ENCODE results near the gene PPP1R2B. TPM values are rescaled to one million over a fixed set of nuclear protein-coding genes. Genes with fewer than 3 reads are reported as not detected.
A peak's percentile ranks its signal among the peaks of the same experiment; 100 is the strongest.

The PPP1R2B gene
- total and polyA plus RNA-seq, 4 experiments from 2014 or later, result 0.12 to 0.30 (median 0.18) TPM

DNA sequence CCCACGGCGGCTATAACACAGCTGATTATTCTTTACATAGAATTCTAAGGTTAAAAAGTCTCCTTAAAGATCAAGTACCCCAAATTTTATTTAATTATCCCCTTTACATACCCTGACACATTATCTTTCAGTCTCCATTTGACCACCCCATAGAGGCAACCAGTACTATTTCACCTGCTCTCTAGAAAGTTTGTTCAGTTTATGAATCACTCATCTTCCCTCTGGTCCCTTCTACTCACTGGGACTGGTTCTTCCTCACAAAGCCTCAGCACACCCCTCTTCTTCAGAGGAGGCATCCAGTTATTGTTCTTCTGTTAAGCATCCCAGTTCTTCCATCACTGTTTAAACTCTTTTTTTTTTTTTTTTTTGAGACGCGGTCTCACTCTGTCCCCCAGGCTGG, 42.8 kb downstream of the PPP1R2B start:
- Mint-ChIP-seq H3K36me3 (no peaks in the 10 kb centered on the region), H3K9me3 (no peaks in the 10 kb centered on the region), H3K27ac (no peak overlapping the region), H3K4me1 (peaks cover 9 to 28% (median 19%) of the 10 kb centered on the region in 4 donors), H3K27me3 (peaks cover 0 to 1% of the 10 kb centered on the region in 2 donors), H3K4me3 (no peak overlapping the region)
- intact Hi-C loops (cut with micrococcal nuclease), result loop anchor here (1.0 kb wide), 2 partner anchors 42 to 239 kb away; no protein-coding TSS in a partner anchor
- ChIA-PET CTCF (ENCODE audit: partially characterized antibody) (interaction anchor here (0.7 to 3.2 kb wide), 6 partner anchors 17 to 250 kb away, joined by 3 to 27 read pairs (median 4); partner anchors contain the start of gene MED7), POLR2A (ENCODE audit: partially characterized antibody) (interaction anchor here (1.4 to 1.5 kb wide), 2 partner anchors 21 to 250 kb away, joined by 3 read pairs; partner anchors contain the start of gene MED7)
- Histone ChIP-seq H3K9me3 (ENCODE audit: control insufficient read depth in 1 of 2, low read length in 2 of 2) (no peaks in the 10 kb centered on the region), H3K27ac (ENCODE audit: low read depth, low read length) (no peak overlapping the region), H3K4me1 (ENCODE audit: insufficient read depth, low read length) (peaks cover 8% of the 10 kb centered on the region), H3K36me3 (ENCODE audit: insufficient read depth, low read length) (no peaks in the 10 kb centered on the region), H3K27me3 (ENCODE audit: insufficient read depth, low read length) (no peaks in the 10 kb centered on the region), H3K4me3 (ENCODE audit: low read length in 2 of 2) (no peak overlapping the region)
- DNase-seq, result no peak

DNA sequence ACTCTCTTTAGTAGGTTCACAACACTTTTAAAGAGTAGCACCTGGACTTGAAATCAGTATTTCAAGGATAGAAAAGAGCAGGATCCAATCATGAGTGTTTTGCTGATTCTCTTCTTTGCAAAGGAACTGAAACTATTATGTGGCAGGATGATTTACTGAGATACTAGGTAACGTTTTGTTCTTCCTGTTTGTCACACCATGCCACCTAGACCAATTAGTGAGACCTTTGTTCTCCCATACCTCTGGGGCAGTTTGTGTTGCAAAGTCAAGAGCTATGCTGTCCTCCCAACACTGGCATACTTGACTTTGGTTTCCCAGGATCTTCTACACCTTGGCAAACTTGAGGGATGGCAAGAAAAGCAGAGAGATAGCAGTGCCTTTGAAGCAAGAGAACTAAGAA, 43.4 kb downstream of the PPP1R2B start:
- CTCF ChIA-PET (ENCODE audit: partially characterized antibody), result interaction anchor here (0.7 to 3.2 kb wide), 3 partner anchors 41 to 100 kb away, joined by 3 to 27 read pairs (median 4); no protein-coding TSS in a partner anchor

DNA sequence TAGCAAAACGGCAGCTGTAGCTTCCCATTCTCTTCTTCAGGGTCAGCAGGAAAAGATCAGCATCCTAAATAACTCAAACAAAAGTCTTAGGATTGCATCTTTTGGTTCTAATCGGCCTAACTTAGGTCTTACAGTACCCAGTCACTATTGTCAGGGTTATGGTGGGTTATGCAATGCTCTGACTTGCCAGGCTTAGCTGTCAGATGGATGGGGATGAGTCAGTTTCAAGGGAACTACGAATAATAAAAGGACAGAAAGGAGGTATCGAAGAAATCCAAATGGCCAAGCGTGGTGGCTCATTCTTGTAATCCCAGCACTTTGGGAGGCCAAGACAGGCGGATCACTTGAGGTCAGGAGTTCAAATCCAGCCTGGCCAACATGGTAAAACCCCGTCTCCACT, 46.5 kb downstream of the PPP1R2B start:
- peaks cover 8% of the 10 kb centered on the region for H3K4me1 ChIP-seq (ENCODE audit: insufficient read depth, low read length)
- no peak overlapping the region for H3K4me3 ChIP-seq (ENCODE audit: low read length in 2 of 2)
- Mint-ChIP-seq H3K36me3 (no peaks in the 10 kb centered on the region), H3K9me3 (no peaks in the 10 kb centered on the region), H3K27me3 (peaks cover 0 to 1% of the 10 kb centered on the region in 2 donors), H3K4me3 (no peak overlapping the region), H3K4me1 (peaks cover 9 to 22% (median 16%) of the 10 kb centered on the region in 4 donors), H3K27ac (no peak overlapping the region)
- intact Hi-C loops (cut with micrococcal nuclease), result no loop called here
- CTCF ChIA-PET (ENCODE audit: partially characterized antibody), result no interaction called here
- POLR2A ChIA-PET (ENCODE audit: partially characterized antibody), result no interaction called here
- H3K9me3 ChIP-seq (ENCODE audit: control insufficient read depth in 1 of 2, low read length in 2 of 2), result no peaks in the 10 kb centered on the region
- no peak overlapping the region for H3K27ac ChIP-seq (ENCODE audit: low read depth, low read length)
- no peaks in the 10 kb centered on the region for H3K36me3 ChIP-seq (ENCODE audit: insufficient read depth, low read length)
- no peaks in the 10 kb centered on the region for H3K27me3 ChIP-seq (ENCODE audit: insufficient read depth, low read length)
- DNase-seq, result no peak

More for the DNA sequence above, 43.4 kb downstream of the PPP1R2B start:
- Mint-ChIP-seq H3K4me3 (no peak overlapping the region), H3K27ac (peak overlapping the region in 1 of 7 donors; percentile 11), H3K27me3 (peaks cover 0 to 1% of the 10 kb centered on the region in 2 donors), H3K9me3 (no peaks in the 10 kb centered on the region), H3K36me3 (no peaks in the 10 kb centered on the region), H3K4me1 (peaks cover 9 to 27% (median 19%) of the 10 kb centered on the region in 4 donors)
- intact Hi-C loops (cut with micrococcal nuclease), result no loop called here
- Histone ChIP-seq H3K27ac (ENCODE audit: low read depth, low read length) (no peak overlapping the region), H3K4me3 (ENCODE audit: low read length in 2 of 2) (no peak overlapping the region), H3K36me3 (ENCODE audit: insufficient read depth, low read length) (no peaks in the 10 kb centered on the region), H3K9me3 (ENCODE audit: control insufficient read depth in 1 of 2, low read length in 2 of 2) (no peaks in the 10 kb centered on the region), H3K4me1 (ENCODE audit: insufficient read depth, low read length) (peaks cover 8% of the 10 kb centered on the region), H3K27me3 (ENCODE audit: insufficient read depth, low read length) (no peaks in the 10 kb centered on the region)
- POLR2A ChIA-PET (ENCODE audit: partially characterized antibody), result no interaction called here
- DNase-seq, result no peak

Other genes with a start within 250 kb of the PPP1R2B start
- gene TIMD4, start 112.9 kb downstream of the PPP1R2B start, total RNA-seq, result 1 to 10 TPM; 7.6 to 9.5 TPM
- gene TIMD4, start 112.9 kb downstream of the PPP1R2B start, polyA plus RNA-seq, result under 1 TPM; 0.54 to 0.64 TPM
- gene HAVCR1, start 208.8 kb downstream of the PPP1R2B start, total RNA-seq, result 10 to 100 TPM in 1 of 2 experiments, 1 to 10 TPM in 1; 5.7 to 10.1 TPM
- gene HAVCR1, start 208.8 kb downstream of the PPP1R2B start, polyA plus RNA-seq, result under 1 TPM; 0.91 TPM

Data from CD4-positive, alpha-beta memory T cell (primary cell).